ENCODE measurements around the gene IQUB. TPM values are rescaled to one million over a fixed set of nuclear protein-coding genes. Genes with fewer than 3 reads are reported as not detected.

The IQUB gene
- polyA plus RNA-seq, 1 donor (not counting 4 experiments of a cell fraction or from before 2014, with no cell fraction given), result 0.04 TPM

GRCh38 chr7:123548406-123548805 is 14.0 kb upstream of the IQUB start:
- TF ChIP-seq CTCF (optimal IDR thresholded peaks at IDR 0.05 in 1 of 3, IDR thresholded peaks at IDR 0.05 in 1 of 3, conservative IDR thresholded peaks at IDR 0.05 in 1 of 3; ENCODE audit: extremely low read depth in 1 of 3, insufficient read depth in 2 of 3, low read length in 3 of 3) (no peak), EZH2 (IDR thresholded peaks at IDR 0.05; ENCODE audit: low read length) (no peak)

GRCh38 chr7:123539871-123540270 is 5.5 kb upstream of the IQUB start:
- dilution Hi-C loops (cut with MboI; ENCODE audit: extremely low pct_ligation_motif_present, low sequenced_read_pairs), result no loop called here
- no peak overlapping the region for H3K27ac ChIP-seq (ENCODE audit: control insufficient read depth, insufficient read depth, low read length)

More at GRCh38 chr7:123548406-123548805, 14.0 kb upstream of the IQUB start:
- dilution Hi-C loops (cut with MboI; ENCODE audit: extremely low pct_ligation_motif_present, low sequenced_read_pairs), result no loop called here
- Histone ChIP-seq H3K4me1 (ENCODE audit: control insufficient read depth, extremely low read depth, insufficient read depth, low read length) (no peaks in the 10 kb centered on the region), H3K27ac (ENCODE audit: control insufficient read depth, insufficient read depth, low read length) (no peak overlapping the region), H3K27me3 (ENCODE audit: control insufficient read depth, extremely low read depth, insufficient read depth, low read length) (no peaks in the 10 kb centered on the region), H3K36me3 (ENCODE audit: control insufficient read depth in 2 of 2, extremely low read depth in 1 of 2, insufficient read depth in 2 of 2, low read length in 2 of 2) (peaks cover 2 to 4% of the 10 kb centered on the region in 2 experiments), H3K4me2 (ENCODE audit: control insufficient read depth, extremely low read depth, insufficient read depth, low read depth, low read length) (no peak overlapping the region), H3K9ac (ENCODE audit: control insufficient read depth, extremely low read depth, insufficient read depth, low read length) (no peak overlapping the region), H3K9me3 (ENCODE audit: control insufficient read depth, low read depth, low read length) (no peaks in the 10 kb centered on the region), H2AFZ (ENCODE audit: control insufficient read depth, low read length) (no peak overlapping the region), H3K9me1 (ENCODE audit: control insufficient read depth, extremely low read depth, insufficient read depth, low read length) (peaks cover 3% of the 10 kb centered on the region), H3K4me3 (ENCODE audit: control insufficient read depth in 2 of 3, extremely low read depth in 1 of 3, insufficient read depth in 2 of 3, low read depth in 1 of 3, low read length in 3 of 3) (no peak overlapping the region), H3K79me2 (ENCODE audit: control insufficient read depth, insufficient read depth, low read length) (peaks cover 7% of the 10 kb centered on the region), H4K20me1 (ENCODE audit: control insufficient read depth, extremely low read depth, insufficient read depth, low read length) (no peaks in the 10 kb centered on the region)
- FAIRE-seq (no peak), DNase-seq (ENCODE audit: low read depth, low spot score) (no peak)

More at GRCh38 chr7:123539871-123540270, 5.5 kb upstream of the IQUB start:
- H3K36me3 ChIP-seq (ENCODE audit: control insufficient read depth in 2 of 2, extremely low read depth in 1 of 2, insufficient read depth in 2 of 2, low read length in 2 of 2), result no peaks in the 10 kb centered on the region
- no peaks in the 10 kb centered on the region for H3K9me1 ChIP-seq (ENCODE audit: control insufficient read depth, extremely low read depth, insufficient read depth, low read length)
- no peak overlapping the region for H3K9ac ChIP-seq (ENCODE audit: control insufficient read depth, extremely low read depth, insufficient read depth, low read length)
- no peak for FAIRE-seq
- H2AFZ ChIP-seq (ENCODE audit: control insufficient read depth, low read length), result no peak overlapping the region
- no peak overlapping the region for H3K4me2 ChIP-seq (ENCODE audit: control insufficient read depth, extremely low read depth, insufficient read depth, low read depth, low read length)
- no peak for DNase-seq (ENCODE audit: low read depth, low spot score)
- no peaks in the 10 kb centered on the region for H3K9me3 ChIP-seq (ENCODE audit: control insufficient read depth, low read depth, low read length)
- no peaks in the 10 kb centered on the region for H3K79me2 ChIP-seq (ENCODE audit: control insufficient read depth, insufficient read depth, low read length)
- no peak for TF ChIP-seq CTCF (optimal IDR thresholded peaks at IDR 0.05 in 1 of 3, IDR thresholded peaks at IDR 0.05 in 1 of 3, conservative IDR thresholded peaks at IDR 0.05 in 1 of 3; ENCODE audit: extremely low read depth in 1 of 3, insufficient read depth in 2 of 3, low read length in 3 of 3)
- no peak for TF ChIP-seq EZH2 (IDR thresholded peaks at IDR 0.05; ENCODE audit: low read length)
- no peaks in the 10 kb centered on the region for H3K27me3 ChIP-seq (ENCODE audit: control insufficient read depth, extremely low read depth, insufficient read depth, low read length)
- peaks cover 16% of the 10 kb centered on the region for H3K4me1 ChIP-seq (ENCODE audit: control insufficient read depth, extremely low read depth, insufficient read depth, low read length)
- no peak overlapping the region for H3K4me3 ChIP-seq (ENCODE audit: control insufficient read depth in 2 of 3, extremely low read depth in 1 of 3, insufficient read depth in 2 of 3, low read depth in 1 of 3, low read length in 3 of 3)
- no peaks in the 10 kb centered on the region for H4K20me1 ChIP-seq (ENCODE audit: control insufficient read depth, extremely low read depth, insufficient read depth, low read length)
